Hepatocyte (in vitro differentiated cells): ENCODE data around the gene ERCC4. TPM values are rescaled to one million over a fixed set of nuclear protein-coding genes. Genes with fewer than 3 reads are reported as not detected.

Source experiments
- DNase-seq: peaks from one replicate; pipeline ENCODE4 v3.0.0-alpha.2; 2016; ENCODE audit warnings: low spot score
- H2AFZ ChIP-seq: fragments of 200-600 bp; sonication (generic); 2 replicates; pipeline ENCODE4 v1.6.0; 2016; ENCODE audit warnings: antibody characterized with exemption, mild to moderate bottlenecking
- H3K27ac ChIP-seq: fragments of 200-600 bp; sonication (generic); 2 replicates; pipeline ENCODE4 v1.5.1; 2016; ENCODE audit warnings: mild to moderate bottlenecking
- H3K27me3 ChIP-seq: fragments of 200-600 bp; sonication (generic); 2 replicates; pipeline ENCODE4 v1.6.1; 2016
- H3K36me3 ChIP-seq: fragments of 200-600 bp; sonication (generic); replicated peaks from 2 replicates; pipeline ENCODE4 v1.5.1; 2016; ENCODE audit warnings: low read depth; ENCODE audit not compliant: insufficient read depth
- H3K4me1 ChIP-seq: fragments of 200-600 bp; sonication (generic); 2 replicates; pipeline ENCODE4 v1.5.1; 2016; ENCODE audit warnings: mild to moderate bottlenecking, moderate library complexity; ENCODE audit not compliant: insufficient read depth
- H3K4me2 ChIP-seq: fragments of 200-600 bp; sonication (generic); 2 replicates; pipeline ENCODE4 v1.6.0; 2016
- H3K4me3 ChIP-seq: fragments of 200-600 bp; sonication (generic); 2 replicates; pipeline ENCODE4 v1.5.1; 2016; ENCODE audit warnings: mild to moderate bottlenecking
- H3K79me2 ChIP-seq: fragments of 200-600 bp; sonication (generic); 2 replicates; pipeline ENCODE4 v1.6.0; 2017; ENCODE audit warnings: mild to moderate bottlenecking
- H3K9me2 ChIP-seq: fragments of 200-600 bp; sonication (generic); replicated peaks from 2 replicates; pipeline ENCODE4 v1.6.0; 2017; ENCODE audit warnings: mild to moderate bottlenecking; ENCODE audit not compliant: insufficient read depth
- H3K9me3 ChIP-seq: fragments of 200-600 bp; sonication (generic); 2 replicates; pipeline ENCODE4 v1.5.1; 2016; ENCODE audit warnings: low read depth, mild to moderate bottlenecking
- H4K20me1 ChIP-seq: fragments of 200-600 bp; sonication (generic); 2 replicates; pipeline ENCODE4 v1.6.0; 2016; ENCODE audit warnings: mild to moderate bottlenecking; ENCODE audit not compliant: insufficient read depth, poor library complexity, severe bottlenecking
- EZH2 ChIP-seq: fragments of 200-600 bp; sonication (generic); IDR thresholded peaks from 2 replicates; pipeline ENCODE4 v1.6.1; 2016; ENCODE audit warnings: antibody characterized with exemption, mild to moderate bottlenecking, borderline replicate concordance
- EZH2phosphoT487 ChIP-seq: fragments of 200-600 bp; sonication (generic); IDR thresholded peaks from one replicate; pipeline ENCODE4 v1.6.1; 2018; ENCODE audit warnings: antibody characterized with exemption, mild to moderate bottlenecking, low read depth, moderate library complexity; ENCODE audit not compliant: unreplicated experiment, severe bottlenecking
- WGBS: methylation state at CpG from one replicate; pipeline ENCODE4 v1.1.6; 2016; ENCODE audit warnings: low lambda C conversion rate; ENCODE audit errors: missing lambda C conversion rate; 5-methylcytosine and 5-hydroxymethylcytosine counted together
- polyA plus RNA-seq: library from polyadenylated mRNA; unstranded; fragments of >200 nt; fragmentation: Nextera tagmentation; extraction: Ambion mirVana; gene quantifications from 2 replicates; pipeline ENCODE4 v1.2.1, GENCODE V29; 2016
- total RNA-seq: library from RNA; depleted of rRNA; stranded (reverse); fragments of >200 nt; gene quantifications from 2 replicates; pipeline ENCODE4 v1.2.3, GENCODE V29; 2014
- TF ChIP-seq, protein P1 (sequence below): fragments of 200-600 bp; sonication (generic); IDR thresholded peaks from 2 replicates; pipeline ENCODE4 v1.5.1; 2016; ENCODE audit warnings: antibody characterized with exemption, mild to moderate bottlenecking; ENCODE audit not compliant: poor library complexity

ERCC4 gene
- total and polyA plus RNA-seq, 2 experiments from 2014 or later, result 14.5 to 19.3 TPM

GRCh38 chr16:13969711-13970110 is 49.8 kb downstream of the ERCC4 start:
- WGBS, result 90% methylated on average over 3 of the region's 3 CpGs
- H3K4me3 ChIP-seq, result no peak overlapping the region
- H3K27ac ChIP-seq, result no peak overlapping the region

DNA sequence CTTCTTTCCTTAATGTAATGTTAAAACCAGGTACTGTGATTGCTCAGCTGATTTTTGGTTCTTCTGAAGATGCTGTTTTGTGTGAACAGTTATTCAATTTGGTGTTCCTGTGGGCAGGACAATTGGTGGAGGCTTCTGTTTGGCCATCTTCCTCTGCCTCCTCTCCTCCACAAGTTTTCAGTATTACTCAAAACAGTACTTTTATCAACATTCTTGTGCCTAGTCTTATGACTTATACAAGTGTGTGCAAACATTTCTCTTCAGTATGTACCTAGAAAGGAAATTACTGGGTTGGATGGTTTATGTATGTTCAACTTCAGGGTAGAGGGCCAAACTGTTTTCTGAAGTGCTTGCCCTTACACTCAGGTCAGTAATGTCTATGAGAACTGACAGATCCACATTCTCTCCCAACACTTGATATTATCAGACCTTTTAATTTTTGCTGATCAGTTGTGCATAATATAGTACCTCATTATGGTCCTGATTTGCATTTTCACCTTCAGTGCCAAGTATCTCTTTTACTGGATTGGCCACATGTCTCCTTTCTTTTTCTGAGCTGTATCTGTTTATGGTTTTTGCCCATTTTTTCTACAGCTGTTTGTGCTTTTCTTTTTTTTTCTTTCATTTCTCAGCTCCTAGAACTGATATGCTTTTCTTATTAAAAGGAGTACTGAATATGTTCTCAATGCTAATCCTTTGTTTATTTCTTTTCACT is 50.9 kb downstream of the ERCC4 start:
- Histone ChIP-seq H3K27me3 (no peaks in the 10 kb centered on the region), H2AFZ (no peak overlapping the region), H4K20me1 (no peaks in the 10 kb centered on the region), H3K27ac (no peak overlapping the region), H3K36me3 (no peaks in the 10 kb centered on the region), H3K4me3 (no peak overlapping the region), H3K9me2 (no peaks in the 10 kb centered on the region), H3K79me2 (no peaks in the 10 kb centered on the region), H3K4me2 (no peak overlapping the region), H3K4me1 (no peaks in the 10 kb centered on the region), H3K9me3 (no peaks in the 10 kb centered on the region)
- TF ChIP-seq EZH2phosphoT487, result no peak
- TF ChIP-seq, protein P1, sequence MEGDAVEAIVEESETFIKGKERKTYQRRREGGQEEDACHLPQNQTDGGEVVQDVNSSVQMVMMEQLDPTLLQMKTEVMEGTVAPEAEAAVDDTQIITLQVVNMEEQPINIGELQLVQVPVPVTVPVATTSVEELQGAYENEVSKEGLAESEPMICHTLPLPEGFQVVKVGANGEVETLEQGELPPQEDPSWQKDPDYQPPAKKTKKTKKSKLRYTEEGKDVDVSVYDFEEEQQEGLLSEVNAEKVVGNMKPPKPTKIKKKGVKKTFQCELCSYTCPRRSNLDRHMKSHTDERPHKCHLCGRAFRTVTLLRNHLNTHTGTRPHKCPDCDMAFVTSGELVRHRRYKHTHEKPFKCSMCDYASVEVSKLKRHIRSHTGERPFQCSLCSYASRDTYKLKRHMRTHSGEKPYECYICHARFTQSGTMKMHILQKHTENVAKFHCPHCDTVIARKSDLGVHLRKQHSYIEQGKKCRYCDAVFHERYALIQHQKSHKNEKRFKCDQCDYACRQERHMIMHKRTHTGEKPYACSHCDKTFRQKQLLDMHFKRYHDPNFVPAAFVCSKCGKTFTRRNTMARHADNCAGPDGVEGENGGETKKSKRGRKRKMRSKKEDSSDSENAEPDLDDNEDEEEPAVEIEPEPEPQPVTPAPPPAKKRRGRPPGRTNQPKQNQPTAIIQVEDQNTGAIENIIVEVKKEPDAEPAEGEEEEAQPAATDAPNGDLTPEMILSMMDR, result no peak
- no peak for TF ChIP-seq EZH2
- no peak for DNase-seq

More at GRCh38 chr16:13969711-13970110, 49.8 kb downstream of the ERCC4 start:
- no peak overlapping the region for H3K4me2 ChIP-seq
- no peaks in the 10 kb centered on the region for H3K9me2 ChIP-seq
- no peak for TF ChIP-seq EZH2phosphoT487
- no peak for TF ChIP-seq EZH2
- TF ChIP-seq, protein P1, result no peak
- no peaks in the 10 kb centered on the region for H3K36me3 ChIP-seq
- H3K4me1 ChIP-seq, result no peaks in the 10 kb centered on the region
- H2AFZ ChIP-seq, result no peak overlapping the region
- no peaks in the 10 kb centered on the region for H3K27me3 ChIP-seq
- H3K79me2 ChIP-seq, result no peaks in the 10 kb centered on the region
- H4K20me1 ChIP-seq, result no peaks in the 10 kb centered on the region
- DNase-seq, result no peak
- H3K9me3 ChIP-seq, result no peaks in the 10 kb centered on the region

GRCh38 chr16:13973321-13974023 is 53.5 kb downstream of the ERCC4 start:
- no peaks in the 10 kb centered on the region for H4K20me1 ChIP-seq
- no peak for DNase-seq
- no peak overlapping the region for H2AFZ ChIP-seq
- H3K79me2 ChIP-seq, result no peaks in the 10 kb centered on the region
- TF ChIP-seq EZH2phosphoT487 (no peak), EZH2 (no peak)
- TF ChIP-seq, protein P1, result no peak
- H3K4me3 ChIP-seq, result no peak overlapping the region
- no peaks in the 10 kb centered on the region for H3K4me1 ChIP-seq
- H3K27ac ChIP-seq, result no peak overlapping the region
- H3K27me3 ChIP-seq, result no peaks in the 10 kb centered on the region
- H3K4me2 ChIP-seq, result no peak overlapping the region
- no peaks in the 10 kb centered on the region for H3K36me3 ChIP-seq
- no peaks in the 10 kb centered on the region for H3K9me2 ChIP-seq
- WGBS, result 93% methylated on average over 9 of the region's 9 CpGs
- no peaks in the 10 kb centered on the region for H3K9me3 ChIP-seq
